ENCODE measurements around the gene MBD3.

DNA sequence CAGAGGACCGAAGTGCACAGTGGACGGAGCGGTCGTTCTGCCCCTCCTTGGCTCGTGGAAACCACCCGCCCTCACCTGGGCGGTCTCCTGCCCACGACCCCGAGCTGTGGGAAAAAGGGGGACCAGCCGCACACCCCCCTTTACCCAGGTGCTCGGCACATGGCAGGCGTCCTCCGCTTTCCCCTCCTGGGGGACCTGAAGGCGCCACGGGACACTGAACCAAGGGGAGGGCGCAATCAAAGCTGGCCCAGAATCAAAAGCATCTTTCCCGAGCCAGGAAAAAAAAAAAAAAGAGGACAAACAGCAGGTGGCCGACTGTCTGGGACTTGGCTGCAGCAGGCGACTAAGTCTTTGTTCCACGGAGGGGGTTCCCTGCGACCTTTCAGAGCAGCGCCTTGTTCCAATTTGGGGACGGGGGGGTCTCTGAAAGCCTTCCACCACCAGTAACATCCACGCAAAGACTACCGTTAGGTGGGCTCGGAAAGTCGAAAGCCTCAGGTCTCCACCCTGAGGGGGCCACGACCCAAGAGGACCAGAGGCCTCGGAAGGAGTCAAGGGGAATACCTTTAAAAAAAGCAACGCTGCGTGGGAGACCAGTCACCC is 1.1 kb downstream of the MBD3 start:
- TF ChIP-seq, protein P1, sequence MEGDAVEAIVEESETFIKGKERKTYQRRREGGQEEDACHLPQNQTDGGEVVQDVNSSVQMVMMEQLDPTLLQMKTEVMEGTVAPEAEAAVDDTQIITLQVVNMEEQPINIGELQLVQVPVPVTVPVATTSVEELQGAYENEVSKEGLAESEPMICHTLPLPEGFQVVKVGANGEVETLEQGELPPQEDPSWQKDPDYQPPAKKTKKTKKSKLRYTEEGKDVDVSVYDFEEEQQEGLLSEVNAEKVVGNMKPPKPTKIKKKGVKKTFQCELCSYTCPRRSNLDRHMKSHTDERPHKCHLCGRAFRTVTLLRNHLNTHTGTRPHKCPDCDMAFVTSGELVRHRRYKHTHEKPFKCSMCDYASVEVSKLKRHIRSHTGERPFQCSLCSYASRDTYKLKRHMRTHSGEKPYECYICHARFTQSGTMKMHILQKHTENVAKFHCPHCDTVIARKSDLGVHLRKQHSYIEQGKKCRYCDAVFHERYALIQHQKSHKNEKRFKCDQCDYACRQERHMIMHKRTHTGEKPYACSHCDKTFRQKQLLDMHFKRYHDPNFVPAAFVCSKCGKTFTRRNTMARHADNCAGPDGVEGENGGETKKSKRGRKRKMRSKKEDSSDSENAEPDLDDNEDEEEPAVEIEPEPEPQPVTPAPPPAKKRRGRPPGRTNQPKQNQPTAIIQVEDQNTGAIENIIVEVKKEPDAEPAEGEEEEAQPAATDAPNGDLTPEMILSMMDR (IDR thresholded peaks at IDR 0.05), result no peak
- no peak for TF ChIP-seq POLR2AphosphoS5 (IDR thresholded peaks at IDR 0.05)
